ENCODE results near the gene SCAPER. TPM values are rescaled to one million over a fixed set of nuclear protein-coding genes. Genes with fewer than 3 reads are reported as not detected.

SCAPER gene
- total RNA-seq, 1 experiment from 2014 or later, result 7.4 TPM

DNA sequence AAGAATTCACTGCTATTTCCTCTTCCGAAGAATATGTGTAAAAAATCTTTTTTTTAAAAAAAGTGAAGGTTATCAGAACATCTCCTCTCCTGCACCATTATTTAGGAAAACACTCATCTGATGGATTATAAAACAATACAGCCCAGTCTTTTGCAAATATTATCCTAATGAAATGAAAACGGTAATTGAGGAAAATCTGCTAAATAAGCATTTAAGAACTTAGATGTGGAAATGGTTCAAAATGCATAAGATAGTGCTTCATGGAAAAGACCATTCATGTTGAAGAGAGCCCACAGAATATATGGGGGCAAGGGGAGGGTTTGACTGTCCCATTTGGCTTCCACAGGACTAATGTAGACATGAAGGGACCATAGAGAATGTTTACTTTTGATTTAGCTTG is 520.7 kb downstream of the SCAPER start:
- Histone ChIP-seq H4K8ac (replicated peaks; ENCODE audit: insufficient read length, low read depth, low read length) (no peak overlapping the region), H3K27me3 (ENCODE audit: insufficient read depth, low read length) (no peaks in the 10 kb centered on the region), H3K4me1 (ENCODE audit: insufficient read depth, low read length) (no peaks in the 10 kb centered on the region), H2BK5ac (ENCODE audit: insufficient read length, low read length) (no peak overlapping the region), H2AFZ (ENCODE audit: low read length) (no peak overlapping the region), H2BK12ac (ENCODE audit: insufficient read length, low read depth, low read length) (no peak overlapping the region), H3K9ac (ENCODE audit: extremely low read depth, insufficient read length, low read length) (no peak overlapping the region), H2BK20ac (ENCODE audit: low read depth, low read length, poor library complexity, severe bottlenecking) (no peak overlapping the region), H3K79me2 (ENCODE audit: insufficient read depth, low read length) (no peaks in the 10 kb centered on the region), H3K14ac (ENCODE audit: insufficient read depth, low read length) (no peak overlapping the region), H3K56ac (ENCODE audit: insufficient read length, low read depth, low read length) (no peak overlapping the region), H2BK15ac (ENCODE audit: low read depth, low read length) (no peak overlapping the region), H3T11ph (ENCODE audit: low read length) (no peak overlapping the region), H3K79me1 (ENCODE audit: insufficient read depth, low read depth, low read length, poor library complexity, severe bottlenecking) (no peaks in the 10 kb centered on the region), H2BK120ac (ENCODE audit: low read depth, low read length, poor library complexity, severe bottlenecking) (no peak overlapping the region), H3K9me3 (ENCODE audit: control insufficient read depth, low read depth, low read length) (no peaks in the 10 kb centered on the region), H3K23ac (ENCODE audit: insufficient read length, low read depth, low read length) (no peak overlapping the region), H3K27ac (ENCODE audit: insufficient read length, low read depth, low read length) (no peak overlapping the region), H4K91ac (ENCODE audit: insufficient read length, low read depth, low read length) (no peak overlapping the region), H4K5ac (ENCODE audit: insufficient read length, low read depth, low read length) (no peak overlapping the region), H3K18ac (ENCODE audit: insufficient read length, low read depth, low read length) (no peak overlapping the region), H3K4ac (ENCODE audit: low read depth, low read length) (no peak overlapping the region), H3K4me2 (ENCODE audit: insufficient read depth, insufficient read length, low read length) (no peak overlapping the region), H3K23me2 (ENCODE audit: insufficient read length, low read depth, low read length, poor library complexity, severe bottlenecking) (no peaks in the 10 kb centered on the region), H4K20me1 (ENCODE audit: control insufficient read depth, insufficient read depth, insufficient read length) (no peaks in the 10 kb centered on the region), H2AK5ac (ENCODE audit: insufficient read length, low read length) (no peak overlapping the region)
- no peak for DNase-seq
- no peak overlapping the region for H3K27ac Mint-ChIP-seq
- no peak overlapping the region for H3K4me3 Mint-ChIP-seq
- H3K4me1 Mint-ChIP-seq, result no peaks in the 10 kb centered on the region
- H3K36me3 Mint-ChIP-seq (ENCODE audit: insufficient read depth in 1 of 3, low read depth in 3 of 3), result 0 out of 7 replicates have a peak, but pooled peaks cover 0 to 4% (median 0%) of the 10 kb centered on the region in 3 experiments
- no peaks in the 10 kb centered on the region for H3K27me3 Mint-ChIP-seq (ENCODE audit: low read depth)
- TF ChIP-seq, protein P1, sequence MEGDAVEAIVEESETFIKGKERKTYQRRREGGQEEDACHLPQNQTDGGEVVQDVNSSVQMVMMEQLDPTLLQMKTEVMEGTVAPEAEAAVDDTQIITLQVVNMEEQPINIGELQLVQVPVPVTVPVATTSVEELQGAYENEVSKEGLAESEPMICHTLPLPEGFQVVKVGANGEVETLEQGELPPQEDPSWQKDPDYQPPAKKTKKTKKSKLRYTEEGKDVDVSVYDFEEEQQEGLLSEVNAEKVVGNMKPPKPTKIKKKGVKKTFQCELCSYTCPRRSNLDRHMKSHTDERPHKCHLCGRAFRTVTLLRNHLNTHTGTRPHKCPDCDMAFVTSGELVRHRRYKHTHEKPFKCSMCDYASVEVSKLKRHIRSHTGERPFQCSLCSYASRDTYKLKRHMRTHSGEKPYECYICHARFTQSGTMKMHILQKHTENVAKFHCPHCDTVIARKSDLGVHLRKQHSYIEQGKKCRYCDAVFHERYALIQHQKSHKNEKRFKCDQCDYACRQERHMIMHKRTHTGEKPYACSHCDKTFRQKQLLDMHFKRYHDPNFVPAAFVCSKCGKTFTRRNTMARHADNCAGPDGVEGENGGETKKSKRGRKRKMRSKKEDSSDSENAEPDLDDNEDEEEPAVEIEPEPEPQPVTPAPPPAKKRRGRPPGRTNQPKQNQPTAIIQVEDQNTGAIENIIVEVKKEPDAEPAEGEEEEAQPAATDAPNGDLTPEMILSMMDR (conservative IDR thresholded peaks at IDR 0.05), result no peak
- no CpG with 5 or more reads among the region's 2 CpGs for WGBS (ENCODE audit: extremely low coverage, insufficient read length, low lambda C conversion rate)
- peaks cover 0 to 3% of the 10 kb centered on the region in 2 experiments; a peak in 1 of 5 replicates for H3K9me3 Mint-ChIP-seq

All from H9 (cell line).